ENCODE measurements around the gene ALDH6A1.

- TF ChIP-seq, protein P1, sequence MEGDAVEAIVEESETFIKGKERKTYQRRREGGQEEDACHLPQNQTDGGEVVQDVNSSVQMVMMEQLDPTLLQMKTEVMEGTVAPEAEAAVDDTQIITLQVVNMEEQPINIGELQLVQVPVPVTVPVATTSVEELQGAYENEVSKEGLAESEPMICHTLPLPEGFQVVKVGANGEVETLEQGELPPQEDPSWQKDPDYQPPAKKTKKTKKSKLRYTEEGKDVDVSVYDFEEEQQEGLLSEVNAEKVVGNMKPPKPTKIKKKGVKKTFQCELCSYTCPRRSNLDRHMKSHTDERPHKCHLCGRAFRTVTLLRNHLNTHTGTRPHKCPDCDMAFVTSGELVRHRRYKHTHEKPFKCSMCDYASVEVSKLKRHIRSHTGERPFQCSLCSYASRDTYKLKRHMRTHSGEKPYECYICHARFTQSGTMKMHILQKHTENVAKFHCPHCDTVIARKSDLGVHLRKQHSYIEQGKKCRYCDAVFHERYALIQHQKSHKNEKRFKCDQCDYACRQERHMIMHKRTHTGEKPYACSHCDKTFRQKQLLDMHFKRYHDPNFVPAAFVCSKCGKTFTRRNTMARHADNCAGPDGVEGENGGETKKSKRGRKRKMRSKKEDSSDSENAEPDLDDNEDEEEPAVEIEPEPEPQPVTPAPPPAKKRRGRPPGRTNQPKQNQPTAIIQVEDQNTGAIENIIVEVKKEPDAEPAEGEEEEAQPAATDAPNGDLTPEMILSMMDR (IDR thresholded peaks at IDR 0.05; ENCODE audit: poor library complexity, severe bottlenecking), result no peak
- TF ChIP-seq POLR2AphosphoS5 (IDR thresholded peaks at IDR 0.05), result peak; percentile 12
- TF ChIP-seq EZH2 (IDR thresholded peaks at IDR 0.05; ENCODE audit: borderline replicate concordance, insufficient read depth, low read length, poor library complexity, severe bottlenecking), result no peak
- TF ChIP-seq EP300 (conservative IDR thresholded peaks at IDR 0.05; ENCODE audit: poor library complexity, severe bottlenecking), result peak; percentile 32
- TF ChIP-seq SMC3 (conservative IDR thresholded peaks at IDR 0.05; ENCODE audit: poor library complexity), result no peak
- TF ChIP-seq TAF1 (IDR thresholded peaks at IDR 0.05; ENCODE audit: low read depth), result no peak
- no peak for TF ChIP-seq RAD21 (conservative IDR thresholded peaks at IDR 0.05)
- TF ChIP-seq, protein P2, sequence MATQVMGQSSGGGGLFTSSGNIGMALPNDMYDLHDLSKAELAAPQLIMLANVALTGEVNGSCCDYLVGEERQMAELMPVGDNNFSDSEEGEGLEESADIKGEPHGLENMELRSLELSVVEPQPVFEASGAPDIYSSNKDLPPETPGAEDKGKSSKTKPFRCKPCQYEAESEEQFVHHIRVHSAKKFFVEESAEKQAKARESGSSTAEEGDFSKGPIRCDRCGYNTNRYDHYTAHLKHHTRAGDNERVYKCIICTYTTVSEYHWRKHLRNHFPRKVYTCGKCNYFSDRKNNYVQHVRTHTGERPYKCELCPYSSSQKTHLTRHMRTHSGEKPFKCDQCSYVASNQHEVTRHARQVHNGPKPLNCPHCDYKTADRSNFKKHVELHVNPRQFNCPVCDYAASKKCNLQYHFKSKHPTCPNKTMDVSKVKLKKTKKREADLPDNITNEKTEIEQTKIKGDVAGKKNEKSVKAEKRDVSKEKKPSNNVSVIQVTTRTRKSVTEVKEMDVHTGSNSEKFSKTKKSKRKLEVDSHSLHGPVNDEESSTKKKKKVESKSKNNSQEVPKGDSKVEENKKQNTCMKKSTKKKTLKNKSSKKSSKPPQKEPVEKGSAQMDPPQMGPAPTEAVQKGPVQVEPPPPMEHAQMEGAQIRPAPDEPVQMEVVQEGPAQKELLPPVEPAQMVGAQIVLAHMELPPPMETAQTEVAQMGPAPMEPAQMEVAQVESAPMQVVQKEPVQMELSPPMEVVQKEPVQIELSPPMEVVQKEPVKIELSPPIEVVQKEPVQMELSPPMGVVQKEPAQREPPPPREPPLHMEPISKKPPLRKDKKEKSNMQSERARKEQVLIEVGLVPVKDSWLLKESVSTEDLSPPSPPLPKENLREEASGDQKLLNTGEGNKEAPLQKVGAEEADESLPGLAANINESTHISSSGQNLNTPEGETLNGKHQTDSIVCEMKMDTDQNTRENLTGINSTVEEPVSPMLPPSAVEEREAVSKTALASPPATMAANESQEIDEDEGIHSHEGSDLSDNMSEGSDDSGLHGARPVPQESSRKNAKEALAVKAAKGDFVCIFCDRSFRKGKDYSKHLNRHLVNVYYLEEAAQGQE (IDR thresholded peaks at IDR 0.05; ENCODE audit: borderline replicate concordance), result peak; percentile 7
These were observed 64.7 kb downstream of the ALDH6A1 start for GRCh38 chr14:74019408-74020137.

Measured in neural cell (in vitro differentiated cells).